LNCAP (cell line): ENCODE results near the gene RSPH1.

Source experiments
- TF ChIP-seq, protein P1 (sequence below): fragments of 450-650 bp; IDR thresholded peaks from 2 replicates; pipeline ENCODE4 v1.5.1; 2017; ENCODE audit warnings: mild to moderate bottlenecking

The RSPH1 gene

GRCh38 chr21:42459546-42460215, 36.3 kb downstream of the RSPH1 start:
- TF ChIP-seq, protein P1, sequence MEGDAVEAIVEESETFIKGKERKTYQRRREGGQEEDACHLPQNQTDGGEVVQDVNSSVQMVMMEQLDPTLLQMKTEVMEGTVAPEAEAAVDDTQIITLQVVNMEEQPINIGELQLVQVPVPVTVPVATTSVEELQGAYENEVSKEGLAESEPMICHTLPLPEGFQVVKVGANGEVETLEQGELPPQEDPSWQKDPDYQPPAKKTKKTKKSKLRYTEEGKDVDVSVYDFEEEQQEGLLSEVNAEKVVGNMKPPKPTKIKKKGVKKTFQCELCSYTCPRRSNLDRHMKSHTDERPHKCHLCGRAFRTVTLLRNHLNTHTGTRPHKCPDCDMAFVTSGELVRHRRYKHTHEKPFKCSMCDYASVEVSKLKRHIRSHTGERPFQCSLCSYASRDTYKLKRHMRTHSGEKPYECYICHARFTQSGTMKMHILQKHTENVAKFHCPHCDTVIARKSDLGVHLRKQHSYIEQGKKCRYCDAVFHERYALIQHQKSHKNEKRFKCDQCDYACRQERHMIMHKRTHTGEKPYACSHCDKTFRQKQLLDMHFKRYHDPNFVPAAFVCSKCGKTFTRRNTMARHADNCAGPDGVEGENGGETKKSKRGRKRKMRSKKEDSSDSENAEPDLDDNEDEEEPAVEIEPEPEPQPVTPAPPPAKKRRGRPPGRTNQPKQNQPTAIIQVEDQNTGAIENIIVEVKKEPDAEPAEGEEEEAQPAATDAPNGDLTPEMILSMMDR: no peak

DNA sequence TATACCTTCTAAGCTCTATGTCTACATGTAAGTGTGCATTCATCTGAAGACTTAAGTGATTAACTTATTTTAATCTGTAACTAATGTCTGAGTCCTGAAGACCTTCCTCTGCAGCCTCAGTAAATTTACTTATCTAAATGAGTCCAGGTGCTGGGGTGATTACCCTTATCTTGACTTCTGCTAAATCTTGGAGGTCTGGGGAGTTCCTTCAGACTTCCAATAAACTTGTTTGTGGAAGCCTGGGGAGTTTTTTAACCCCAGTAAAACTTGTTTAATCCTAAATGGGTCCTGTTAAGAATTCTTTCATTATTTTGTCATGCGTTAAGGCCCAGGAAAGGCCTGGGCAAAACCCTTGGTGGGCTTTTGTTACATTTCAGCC, 37.0 kb downstream of the RSPH1 start:
- TF ChIP-seq, protein P1: no peak

DNA sequence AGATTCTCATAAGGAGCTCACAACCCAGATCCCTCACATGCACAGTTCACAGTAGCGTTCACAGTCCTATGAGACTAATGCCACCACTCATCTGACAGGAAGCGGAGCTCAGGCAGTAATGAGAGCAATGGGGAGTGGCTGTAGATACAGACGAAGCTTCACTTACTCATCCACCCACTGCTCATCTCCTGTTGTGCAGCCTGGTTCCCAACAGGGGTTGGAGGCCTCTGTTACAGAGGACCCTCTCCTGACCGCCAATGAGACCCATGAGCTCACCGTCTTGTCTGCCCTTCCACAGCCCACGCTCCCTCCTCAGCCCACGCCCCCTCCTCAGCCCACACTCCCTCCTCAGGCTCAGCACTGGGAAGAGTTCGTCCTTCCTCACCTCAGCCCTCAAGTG, 39.6 kb downstream of the RSPH1 start:
- TF ChIP-seq, protein P1: no peak

GRCh38 chr21:42455754-42456440, 40.1 kb downstream of the RSPH1 start:
- TF ChIP-seq, protein P1: no peak

GRCh38 chr21:42455196-42455595, 40.8 kb downstream of the RSPH1 start:
- TF ChIP-seq, protein P1: no peak

DNA sequence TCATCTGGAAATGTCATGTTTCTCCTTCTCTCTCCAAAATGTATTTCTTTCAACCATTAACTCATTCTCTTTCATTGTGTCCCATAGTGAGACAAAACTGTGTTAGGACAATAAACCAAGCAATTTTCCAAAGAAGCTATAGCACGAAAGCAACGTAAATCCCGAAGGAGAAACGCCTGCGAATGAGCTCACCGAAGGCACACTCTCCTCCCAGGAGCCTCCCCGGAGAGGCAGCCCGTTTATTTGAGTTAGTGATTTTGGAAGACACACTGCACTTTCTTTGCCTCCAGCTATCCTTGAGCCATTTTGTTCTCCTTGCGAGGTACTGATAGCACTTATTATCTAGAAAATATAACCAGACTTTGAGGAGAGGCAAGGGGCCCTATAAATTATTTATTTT, 41.2 kb downstream of the RSPH1 start:
- TF ChIP-seq, protein P1: no peak

GRCh38 chr21:42453986-42454570, 41.9 kb downstream of the RSPH1 start:
- TF ChIP-seq, protein P1: no peak
